Activated B cell treated with CpG ODN at 0.5 μM for 24 hours (primary cell): ENCODE data around the gene RCOR2. TPM values are rescaled to one million over a fixed set of nuclear protein-coding genes. Genes with fewer than 3 reads are reported as not detected.
A peak's percentile ranks its signal among the peaks of the same experiment; 100 is the strongest.

Experiments
- ATAC-seq: fragments of 200-7000 bp; cut with Tn5 transposase; one replicate; pipeline ENCODE4 v1.10.0; 2021; ENCODE audit warnings: low read depth, mild to moderate bottlenecking, moderate library complexity
- CTCF ChIA-PET: fragments of 350-600 bp; sonication (Branson Sonifier 250); formaldehyde crosslinking; loops from one replicate; lab custom pipeline; 2021; ENCODE audit warnings: antibody characterized with exemption; lab: Charles Lee
- POLR2A ChIA-PET: fragments of 350-600 bp; sonication (Branson Sonifier 250); formaldehyde crosslinking; loops from one replicate; lab custom pipeline; 2021; ENCODE audit warnings: antibody characterized with exemption; lab: Charles Lee
- DNase-seq: peaks from one replicate; pipeline ENCODE4 v3.0.0; 2022
- H3K27ac Mint-ChIP-seq: one replicate; pipeline ENCODE4 v1.8.0; 2020; ENCODE audit warnings: mixed read lengths
- H3K27me3 Mint-ChIP-seq: one replicate; pipeline ENCODE4 v1.8.0; 2021; ENCODE audit warnings: mixed read lengths
- H3K36me3 Mint-ChIP-seq: one replicate; pipeline ENCODE4 v1.8.0; 2021; ENCODE audit warnings: low read depth, mixed read lengths
- H3K4me1 Mint-ChIP-seq: one replicate; pipeline ENCODE4 v1.8.0; 2021; ENCODE audit warnings: mixed read lengths
- H3K4me3 Mint-ChIP-seq: one replicate; pipeline ENCODE4 v1.8.0; 2020; ENCODE audit warnings: mild to moderate bottlenecking, mixed read lengths
- H3K9me3 Mint-ChIP-seq: one replicate; pipeline ENCODE4 v1.8.0; 2020; ENCODE audit warnings: mixed read lengths
- CTCF ChIP-seq: fragments of 200-600 bp; IDR thresholded peaks from one replicate; pipeline ENCODE4 v1.8.0; 2022; ENCODE audit warnings: antibody characterized with exemption, mild to moderate bottlenecking
- intact Hi-C: fragments of 100-400 bp; cut with micrococcal nuclease; formaldehyde crosslinking; loops from one replicate; pipeline ENCODE4 v1.15.1; 2024
- total RNA-seq: library from RNA; stranded (reverse); gene quantifications from 2 replicates; pipeline ENCODE4 v1.2.3, GENCODE V29; 2022

The RCOR2 gene
- total RNA-seq, 1 donor from 2014 or later = not detected

- H3K4me1 Mint-ChIP-seq = peaks cover 58% of the 10 kb centered on the region
- H3K36me3 Mint-ChIP-seq = peaks cover 40% of the 10 kb centered on the region
- TF ChIP-seq CTCF = no peak
- ATAC-seq (no peak), DNase-seq (no peak)
- H3K9me3 Mint-ChIP-seq = no peaks in the 10 kb centered on the region
- intact Hi-C loops = loop anchor here (5.0 kb wide), 1 partner anchor 37 kb away; the partner anchor contains the start of gene MARK2
- no peaks in the 10 kb centered on the region for H3K27me3 Mint-ChIP-seq
- ChIA-PET POLR2A (no interaction called here), CTCF (interaction anchor here (0.7 to 1.4 kb wide), 2 partner anchors 10 to 71 kb away, joined by 3 read pairs; no protein-coding TSS in a partner anchor)
- H3K27ac Mint-ChIP-seq = no peak overlapping the region
- H3K4me3 Mint-ChIP-seq = no peak overlapping the region
These were observed 42.5 kb downstream of the RCOR2 start for GRCh38 chr11:63874511-63874910.

- intact Hi-C loops = loop anchor here (5.0 kb wide), 1 partner anchor 36 kb away; the partner anchor contains the start of gene MARK2
- H3K9me3 Mint-ChIP-seq = no peaks in the 10 kb centered on the region
- no peak for TF ChIP-seq CTCF
- no peak overlapping the region for H3K27ac Mint-ChIP-seq
- peaks cover 45% of the 10 kb centered on the region for H3K36me3 Mint-ChIP-seq
- H3K4me1 Mint-ChIP-seq = peaks cover 61% of the 10 kb centered on the region
- H3K4me3 Mint-ChIP-seq = no peak overlapping the region
- no peaks in the 10 kb centered on the region for H3K27me3 Mint-ChIP-seq
- DNase-seq (no peak), ATAC-seq (no peak)
- CTCF ChIA-PET = interaction anchor here (0.6 to 1.4 kb wide), 2 partner anchors 11 to 72 kb away, joined by 3 read pairs; no protein-coding TSS in a partner anchor
- POLR2A ChIA-PET = no interaction called here
These were observed 43.7 kb downstream of the RCOR2 start for GRCh38 chr11:63873311-63873710.

GRCh38 chr11:63872800-63873197 is 44.2 kb downstream of the RCOR2 start:
- H3K27ac Mint-ChIP-seq = no peak overlapping the region
- ChIA-PET POLR2A (interaction anchor here (1.0 kb wide), 1 partner anchor 15 kb away, joined by 3 read pairs; no protein-coding TSS in a partner anchor), CTCF (interaction anchor here (0.6 to 1.4 kb wide), 2 partner anchors 11 to 73 kb away, joined by 3 read pairs; no protein-coding TSS in a partner anchor)
- no peak for DNase-seq
- intact Hi-C loops = loop anchor here (5.0 kb wide), 1 partner anchor 35 kb away; the partner anchor contains the start of gene MARK2
- no peak for TF ChIP-seq CTCF
- H3K4me1 Mint-ChIP-seq = peaks cover 62% of the 10 kb centered on the region
- no peaks in the 10 kb centered on the region for H3K27me3 Mint-ChIP-seq
- H3K36me3 Mint-ChIP-seq = peaks cover 43% of the 10 kb centered on the region
- H3K9me3 Mint-ChIP-seq = no peaks in the 10 kb centered on the region
- H3K4me3 Mint-ChIP-seq = no peak overlapping the region
- no peak for ATAC-seq

GRCh38 chr11:63871962-63872799 is 44.8 kb downstream of the RCOR2 start:
- DNase-seq (no peak), ATAC-seq (peak; percentile 70)
- POLR2A ChIA-PET = interaction anchor here (1.0 kb wide), 1 partner anchor 16 kb away, joined by 3 read pairs; no protein-coding TSS in a partner anchor
- H3K27me3 Mint-ChIP-seq = no peaks in the 10 kb centered on the region
- H3K27ac Mint-ChIP-seq = no peak overlapping the region
- peaks cover 66% of the 10 kb centered on the region for H3K4me1 Mint-ChIP-seq
- CTCF ChIA-PET = no interaction called here
- H3K9me3 Mint-ChIP-seq = no peaks in the 10 kb centered on the region
- no peak for TF ChIP-seq CTCF
- intact Hi-C loops = loop anchor here (5.0 kb wide), 1 partner anchor 35 kb away; the partner anchor contains the start of gene MARK2
- H3K36me3 Mint-ChIP-seq = peaks cover 44% of the 10 kb centered on the region
- H3K4me3 Mint-ChIP-seq = no peak overlapping the region
